ENCODE results near the gene PLIN5. TPM values are rescaled to one million over a fixed set of nuclear protein-coding genes. Genes with fewer than 3 reads are reported as not detected.
"Not testable (repeated sequence)": the region's sequence is repeated elsewhere in the genome, so short reads cannot be mapped to it uniquely, and the experiment has no call there.

The PLIN5 gene
- total RNA-seq, 1 donor from 2014 or later = 25.1 TPM

DNA sequence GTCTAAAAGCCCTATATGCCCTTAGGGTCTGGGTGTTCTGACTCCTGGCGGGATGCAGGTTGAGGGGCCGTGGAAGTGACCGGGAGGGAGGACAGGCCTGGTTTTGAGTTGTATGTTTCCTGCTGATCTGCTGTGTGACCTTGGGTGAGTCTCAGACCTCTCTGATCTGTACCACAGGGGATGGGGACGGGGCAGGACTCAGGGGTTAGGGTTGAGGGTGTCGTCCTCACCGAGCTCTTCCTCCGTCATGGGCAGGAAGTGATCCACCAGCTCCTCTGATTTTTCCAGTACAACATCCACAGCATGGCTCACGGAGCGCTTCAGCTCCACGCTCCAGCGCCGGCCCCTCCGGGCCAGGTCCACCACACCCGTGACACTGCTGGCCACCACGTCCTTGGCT lies 6.2 kb downstream of the PLIN5 start:
- intact Hi-C loops (cut with DNase I) = loop anchor here (5.0 kb wide), 1 partner anchor 262 kb away; no protein-coding TSS in a partner anchor
- no peak for DNase-seq (ENCODE audit: low spot score)

DNA sequence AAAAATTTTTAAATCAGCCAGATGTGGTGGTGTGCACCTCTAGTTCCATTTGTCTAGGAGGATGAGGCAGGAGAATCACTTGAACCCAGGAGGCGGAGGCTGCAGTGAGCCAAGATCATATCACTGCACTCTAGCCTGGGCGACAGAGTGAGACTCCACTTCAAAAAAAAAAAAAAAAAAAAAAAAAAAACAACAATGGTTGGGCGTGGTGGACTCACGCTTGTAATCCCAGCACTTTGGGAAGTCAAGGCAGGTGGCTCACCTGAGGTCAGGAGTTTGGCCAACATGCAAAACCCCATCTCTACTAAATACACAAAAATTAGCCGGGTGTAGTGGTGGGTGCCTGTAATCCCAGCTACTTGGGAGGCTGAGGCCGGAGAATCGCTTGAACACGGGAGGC lies 7.6 kb downstream of the PLIN5 start:
- intact Hi-C loops (cut with DNase I) = loop anchor here (5.0 kb wide), 1 partner anchor 260 kb away; no protein-coding TSS in a partner anchor
- not testable (repeated sequence) for DNase-seq (ENCODE audit: low spot score)

DNA sequence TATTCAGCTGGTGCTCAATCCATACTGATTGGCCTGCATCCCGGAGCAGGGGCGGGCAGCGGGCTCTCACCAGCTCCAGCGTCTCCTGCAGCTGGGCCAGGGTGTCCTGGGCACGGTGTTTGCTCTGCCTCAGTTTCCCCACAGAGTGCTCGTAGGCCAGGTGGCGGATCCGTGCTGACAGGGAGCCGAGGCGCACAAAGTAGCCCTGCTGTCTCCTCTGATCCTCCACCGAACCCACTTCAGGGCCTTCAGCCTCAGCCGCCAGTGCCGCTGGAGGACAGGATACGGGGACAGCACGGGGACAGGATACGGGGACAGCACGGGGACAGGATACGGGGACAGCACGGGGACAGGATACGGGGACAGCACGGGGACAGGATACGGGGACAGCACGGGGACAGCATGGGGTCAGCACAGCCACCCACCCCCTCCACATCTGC lies 9.4 kb downstream of the PLIN5 start:
- DNase-seq (ENCODE audit: low spot score) = no peak
- intact Hi-C loops (cut with DNase I) = loop anchor here (5.0 kb wide), 1 partner anchor 258 kb away; no protein-coding TSS in a partner anchor

DNA sequence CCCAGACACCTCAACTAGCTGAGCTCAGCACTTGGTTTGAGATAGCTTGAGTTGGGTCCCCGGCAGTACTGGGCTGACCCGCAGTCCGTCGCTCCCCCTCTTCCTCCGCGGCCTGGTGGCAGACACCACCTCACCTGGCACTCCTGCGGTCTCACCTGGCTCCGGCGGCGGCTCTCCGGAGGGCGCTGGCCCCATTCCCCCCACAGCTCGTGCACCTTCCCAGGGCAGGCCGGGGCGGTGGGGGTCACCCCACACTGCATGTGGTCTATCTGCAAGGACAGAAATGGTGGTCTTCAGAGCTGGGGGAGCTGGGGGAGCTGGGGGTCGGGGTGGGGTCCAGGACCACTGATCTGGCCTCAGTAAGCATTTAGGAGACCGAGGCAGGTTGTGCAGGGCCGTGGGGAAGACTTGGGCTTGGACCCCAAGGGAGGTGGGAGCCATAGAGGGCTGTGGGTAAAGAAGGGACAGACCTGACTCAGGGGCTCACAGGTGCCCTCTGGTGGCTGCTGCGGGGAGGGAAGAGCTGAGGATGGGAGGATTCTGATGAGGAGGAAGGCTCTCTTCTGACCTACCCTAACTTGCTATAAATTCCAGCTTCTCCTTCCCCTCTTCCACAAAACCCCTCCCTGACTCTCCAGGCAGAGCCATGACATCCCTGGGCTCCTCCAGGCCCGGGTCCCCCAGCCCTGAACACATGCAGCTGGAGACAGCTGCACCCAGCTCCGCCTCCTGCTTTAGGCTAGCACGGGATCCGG lies 10.0 kb downstream of the PLIN5 start:
- intact Hi-C loops (cut with DNase I) = loop anchor here (5.0 kb wide), 1 partner anchor 258 kb away; no protein-coding TSS in a partner anchor
- DNase-seq (ENCODE audit: low spot score) = no peak

DNA sequence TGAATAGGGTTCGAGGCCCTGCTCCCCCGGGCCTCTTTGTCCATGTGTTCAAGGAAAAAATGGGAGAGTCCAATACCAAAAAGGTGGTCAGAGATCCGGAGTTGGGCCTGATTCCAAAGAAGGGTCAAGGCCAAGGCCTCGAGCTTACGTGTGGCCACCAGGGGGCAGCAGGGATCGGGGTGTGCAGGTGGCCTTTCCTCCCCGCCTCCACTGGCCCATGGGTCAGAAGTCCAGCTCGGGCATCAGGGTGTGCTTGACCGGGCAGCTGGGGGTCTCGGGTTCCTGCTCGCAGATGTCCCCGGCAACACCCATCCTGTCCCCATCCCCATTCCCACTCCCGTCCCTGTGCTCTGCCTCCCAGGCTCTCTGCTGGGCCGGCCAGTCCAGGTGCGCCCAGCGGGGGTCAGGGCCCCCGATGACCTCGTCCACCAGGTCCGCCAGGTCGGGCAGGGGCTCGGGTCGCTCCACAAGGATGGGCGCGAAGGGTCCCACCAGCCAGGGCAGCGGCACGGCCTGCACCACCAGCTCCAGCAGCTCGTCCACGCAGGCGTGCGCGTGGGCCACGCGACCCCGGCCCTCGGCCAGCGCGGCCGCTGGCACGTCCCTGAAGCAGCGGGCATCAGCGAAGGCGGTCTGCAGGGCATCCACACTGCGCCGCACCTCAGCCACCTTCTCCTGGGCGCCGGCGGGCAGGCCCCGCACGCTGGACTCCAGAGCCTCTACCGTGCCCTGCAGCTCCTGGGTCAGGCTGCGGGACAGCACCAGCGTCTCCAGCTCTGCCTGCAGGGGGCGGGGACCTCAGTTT lies 11.5 kb downstream of the PLIN5 start:
- no peak for DNase-seq (ENCODE audit: low spot score)
- intact Hi-C loops (cut with DNase I) = no loop called here

DNA sequence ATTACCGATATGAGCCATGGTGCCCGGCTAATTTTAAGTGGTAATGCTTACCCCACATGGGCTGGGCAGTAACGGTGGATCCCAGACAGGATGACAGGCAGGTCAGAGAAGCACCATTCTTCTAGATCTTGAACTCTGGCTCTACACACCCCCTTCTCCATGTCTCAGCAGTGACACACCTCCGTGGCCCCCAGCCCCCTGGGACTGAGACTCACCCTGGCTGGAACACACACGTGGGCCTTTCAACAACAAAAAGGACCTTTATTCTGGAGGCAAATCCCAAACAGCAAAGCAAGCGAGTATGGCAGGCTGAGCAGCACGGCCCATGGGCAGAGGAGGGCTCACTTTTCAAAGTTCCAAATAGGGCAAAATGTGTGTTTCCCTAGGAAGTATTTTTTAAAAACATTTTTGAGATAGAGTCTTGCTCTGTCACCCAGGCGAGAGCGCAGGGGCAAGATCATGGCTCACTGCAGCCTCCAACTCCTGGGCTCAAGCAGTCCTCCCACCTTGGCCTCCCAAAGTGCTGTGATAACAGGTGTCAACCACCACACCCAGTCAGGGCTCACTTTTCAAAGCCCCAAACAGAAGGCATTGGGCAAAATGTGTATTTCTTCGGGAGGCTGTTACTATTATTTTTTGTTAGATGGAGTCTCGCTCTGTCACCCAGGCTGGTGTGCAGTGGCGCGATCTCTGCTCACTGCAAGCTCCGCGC lies 12.6 kb downstream of the PLIN5 start:
- intact Hi-C loops (cut with DNase I) = no loop called here
- no peak for DNase-seq (ENCODE audit: low spot score)

DNA sequence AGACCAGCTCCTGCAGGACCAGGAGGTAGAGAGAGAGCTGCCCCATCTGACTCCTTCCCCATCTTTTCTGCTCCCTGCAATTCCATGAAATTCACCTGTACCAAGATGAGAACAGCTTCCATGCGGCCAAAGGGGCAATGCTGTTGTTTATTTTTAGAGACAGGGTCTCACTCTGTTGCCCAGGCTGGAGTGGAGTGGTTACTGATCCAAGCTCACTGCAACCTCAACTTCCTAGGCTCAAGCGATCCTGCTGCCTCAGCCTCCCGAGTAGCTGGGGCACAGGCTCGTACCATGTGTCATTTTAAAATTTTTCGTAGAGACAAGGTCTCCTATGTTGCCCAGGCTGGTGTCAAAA lies 13.2 kb downstream of the PLIN5 start:
- intact Hi-C loops (cut with DNase I) = no loop called here
- DNase-seq (ENCODE audit: low spot score) = no peak

DNA sequence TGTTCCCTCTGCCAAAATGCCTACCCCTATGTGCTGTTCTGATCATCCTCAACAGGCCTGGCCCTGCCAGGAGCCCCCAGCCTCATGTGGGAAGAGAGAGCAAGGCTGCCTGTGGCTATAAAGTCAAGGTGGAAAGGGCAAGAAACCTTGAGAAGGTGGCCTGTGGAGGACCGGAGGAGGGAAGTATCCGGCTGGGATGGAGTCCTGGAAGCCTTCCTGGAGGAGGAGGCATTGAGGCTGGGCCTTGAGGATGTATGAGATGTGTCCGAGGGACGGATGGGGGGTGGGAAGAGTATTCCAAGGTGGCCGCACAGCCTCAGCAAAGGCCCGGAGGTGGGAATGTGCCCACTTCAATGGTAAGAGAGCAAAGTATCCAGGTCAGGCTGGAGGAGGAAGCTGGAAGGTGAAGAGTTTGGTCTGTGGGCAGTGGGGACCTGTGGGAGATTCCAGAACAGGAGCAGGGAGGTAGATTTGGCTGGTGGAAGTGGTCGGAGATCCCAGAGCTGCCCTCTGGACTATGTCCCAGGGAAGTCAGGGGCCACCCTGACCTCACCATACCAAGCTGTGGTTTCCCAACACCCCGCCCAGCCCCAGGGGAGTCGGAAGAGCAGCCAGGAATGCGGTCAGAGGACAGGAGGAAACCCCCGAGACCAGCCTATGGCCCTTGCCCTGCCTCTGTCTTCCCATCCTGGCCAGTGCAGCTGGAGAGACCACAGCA lies 13.7 kb downstream of the PLIN5 start:
- intact Hi-C loops (cut with DNase I) = no loop called here
- no peak for DNase-seq (ENCODE audit: low spot score)

DNA sequence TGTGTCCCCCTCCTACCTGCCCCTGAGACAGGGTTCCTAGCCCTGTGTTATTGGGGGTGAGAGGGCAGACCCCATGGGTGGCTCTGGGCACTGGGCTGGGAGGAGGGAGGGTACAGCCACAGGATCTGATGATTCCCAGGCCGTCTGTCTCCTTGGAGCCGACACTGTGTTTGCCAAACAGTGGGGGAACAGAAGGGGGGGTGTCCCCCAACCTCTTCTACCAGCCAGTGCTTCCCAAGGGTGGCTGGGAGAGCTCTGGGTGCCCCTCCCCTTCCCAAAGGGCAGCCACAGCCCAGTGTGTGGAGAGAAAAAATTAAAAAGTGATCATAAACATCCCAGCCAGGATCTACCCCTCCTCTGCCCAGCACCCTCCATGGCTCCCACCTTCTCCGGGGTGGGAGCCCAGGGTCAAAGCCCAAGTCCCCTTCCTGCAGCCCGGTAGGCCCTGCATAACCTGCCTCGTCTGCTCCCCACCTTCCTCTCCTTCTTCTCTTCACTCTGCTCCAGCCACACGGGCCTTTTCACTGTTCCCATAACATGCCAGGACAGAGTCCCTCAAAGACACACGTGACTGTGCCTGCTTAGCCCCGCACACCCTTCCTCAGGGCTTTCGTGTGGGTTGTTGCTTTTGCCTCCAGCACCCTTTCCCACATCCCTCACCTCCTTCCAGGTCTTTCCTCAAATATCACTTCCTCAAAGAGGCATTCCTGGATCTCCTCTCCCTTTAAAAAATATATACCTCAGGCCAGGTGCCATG lies 15.3 kb downstream of the PLIN5 start:
- DNase-seq (ENCODE audit: low spot score) = no peak
- intact Hi-C loops (cut with DNase I) = no loop called here

DNA sequence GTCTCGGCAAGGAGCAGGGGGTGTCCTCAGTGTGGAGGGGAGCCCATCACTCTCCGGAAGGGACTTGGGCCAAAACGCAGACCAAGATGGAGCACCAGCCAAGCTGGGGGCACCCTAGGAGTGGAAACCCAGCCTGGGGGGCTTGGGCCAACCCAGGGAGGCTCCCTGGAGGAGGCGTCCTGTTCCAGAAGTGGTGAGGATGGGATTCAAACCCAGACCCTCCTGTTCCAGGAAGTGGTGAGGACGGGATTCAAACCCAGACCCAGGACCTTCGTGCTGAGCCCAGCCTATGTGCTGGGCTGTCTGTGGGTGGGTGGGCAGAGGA lies 15.9 kb downstream of the PLIN5 start:
- intact Hi-C loops (cut with DNase I) = no loop called here
- no peak for DNase-seq (ENCODE audit: low spot score)

DNA sequence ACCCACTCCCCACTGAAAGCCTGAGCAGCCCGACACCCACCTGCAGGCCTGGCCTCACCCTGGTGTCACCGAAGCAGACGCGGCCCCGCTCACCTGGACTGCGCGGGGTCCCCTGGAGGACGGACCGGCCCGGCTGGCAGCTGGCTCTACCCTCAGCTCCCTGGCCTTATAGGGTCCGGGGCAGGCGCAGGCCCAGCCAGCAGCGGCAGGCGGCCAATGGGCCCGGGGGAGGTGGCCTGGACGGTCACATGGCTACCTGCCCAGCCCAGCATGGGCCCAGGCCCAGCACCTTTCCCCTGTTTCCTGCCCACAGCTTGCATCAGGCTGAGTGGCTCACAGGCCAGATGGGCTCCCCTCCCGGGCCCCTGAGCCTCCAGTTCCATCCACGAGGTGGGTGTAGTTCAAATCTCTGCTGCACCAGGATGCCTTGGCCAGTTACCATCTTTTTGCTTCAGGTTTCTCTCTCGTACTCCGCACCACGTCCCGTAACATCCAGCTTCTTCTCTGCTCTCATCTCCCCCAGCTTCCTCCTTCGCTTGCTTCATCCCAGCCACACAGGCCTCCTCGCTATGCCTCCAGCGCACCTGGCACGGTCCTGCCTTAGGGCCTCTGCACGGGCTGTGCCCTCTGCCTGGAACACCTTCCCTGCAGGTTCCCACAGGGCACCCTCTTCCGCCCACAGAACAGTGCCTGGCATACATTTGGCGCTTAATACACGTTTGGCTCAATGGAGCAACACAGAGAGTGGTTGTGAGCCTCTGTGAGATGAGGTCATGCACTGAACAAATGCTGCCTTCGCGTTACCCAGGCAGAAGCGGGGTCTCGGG lies 16.5 kb downstream of the PLIN5 start, which contains the start of gene PLIN4:
Gene PLIN4, minus strand, starts transcription at position 142 of the 827 bp plus-strand sequence. CDS start 214 bp downstream, outside the sequence.
- intact Hi-C loops (cut with DNase I) = no loop called here
- peak; percentile 90 for DNase-seq (ENCODE audit: low spot score)

DNA sequence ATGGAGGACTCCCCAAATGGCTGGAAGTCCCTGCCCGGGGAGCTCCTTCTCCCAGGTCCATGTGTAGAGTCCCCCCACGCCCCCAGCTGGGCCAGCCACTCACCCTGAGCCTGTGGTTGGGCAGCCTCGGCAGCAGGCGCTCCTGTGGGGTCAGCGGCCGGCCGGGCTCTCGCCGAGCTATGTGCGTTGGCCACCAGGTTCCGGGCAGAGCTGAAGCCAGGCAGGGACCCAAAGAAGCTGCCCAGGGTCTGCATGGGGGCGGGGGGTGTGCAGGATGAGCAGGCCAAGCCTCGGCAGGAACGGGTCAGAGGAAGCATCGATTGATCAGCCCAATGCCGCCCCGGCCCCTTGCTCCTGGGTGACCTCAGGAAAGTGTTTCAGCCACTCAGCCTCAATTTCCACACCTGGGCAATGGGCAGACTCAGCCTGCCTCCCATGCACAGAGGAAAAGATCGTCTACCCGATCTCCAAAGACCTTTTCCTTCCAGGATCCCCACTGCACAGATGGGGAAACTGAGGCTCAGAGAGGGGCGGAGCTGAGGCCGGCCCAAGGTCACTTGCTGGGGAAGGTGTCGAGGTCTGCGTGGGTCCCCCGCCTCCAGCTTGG lies 17.5 kb downstream of the PLIN5 start:
- intact Hi-C loops (cut with DNase I) = no loop called here
- DNase-seq (ENCODE audit: low spot score) = no peak

DNA sequence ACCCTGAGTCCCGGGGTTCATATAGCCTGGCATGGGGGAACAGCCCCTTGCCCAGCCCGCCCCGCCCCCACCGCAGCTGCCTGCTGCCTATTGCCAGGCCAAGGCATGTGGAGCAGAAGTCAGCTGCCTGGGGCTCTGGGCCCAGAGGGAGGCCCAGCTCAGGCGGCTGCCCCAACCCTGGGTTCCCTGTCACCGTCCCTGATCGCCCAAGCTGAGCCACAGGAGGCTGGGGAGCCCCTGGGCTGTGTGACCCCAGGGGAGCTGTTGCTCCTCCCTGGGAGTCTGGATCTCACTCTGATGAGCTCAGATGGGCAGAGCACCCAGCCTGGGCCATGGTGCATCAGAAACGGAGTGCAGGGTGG lies 18.1 kb downstream of the PLIN5 start:
- intact Hi-C loops (cut with DNase I) = no loop called here
- no peak for DNase-seq (ENCODE audit: low spot score)

DNA sequence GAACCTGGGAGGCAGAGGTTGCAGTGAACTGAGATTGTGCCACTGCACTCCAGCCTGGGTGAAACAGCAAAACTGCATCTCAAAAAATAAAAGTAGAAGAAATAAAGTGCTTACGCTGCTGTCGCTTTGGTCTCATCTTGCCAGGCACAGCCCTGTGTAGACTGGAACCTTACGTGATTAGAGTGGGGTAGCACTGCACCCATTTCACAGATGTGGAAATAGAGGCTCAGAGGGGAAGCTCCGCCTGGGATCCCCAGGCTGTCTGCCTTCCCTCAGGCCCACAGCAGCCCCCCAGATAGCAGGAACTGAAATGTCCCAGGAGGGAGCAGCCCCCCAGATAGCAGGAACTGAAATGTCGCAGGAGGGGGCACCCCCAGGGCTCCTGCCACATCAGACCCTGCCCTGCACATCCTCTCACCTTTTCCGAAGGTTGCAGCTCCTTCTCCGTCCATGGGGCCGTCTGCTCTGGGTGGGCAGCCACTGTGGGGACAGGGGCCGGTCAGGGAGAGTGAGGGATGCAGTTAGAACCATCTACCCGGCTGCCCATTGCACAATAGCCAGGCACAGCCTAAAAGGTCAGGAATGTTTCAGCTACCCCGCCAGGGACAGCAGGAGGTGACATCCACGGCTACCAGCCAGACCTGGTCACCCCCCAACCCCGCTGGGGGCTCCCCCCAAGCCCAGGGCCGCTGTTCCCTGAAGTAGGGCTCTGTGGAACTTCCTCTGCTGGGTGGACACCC lies 18.7 kb downstream of the PLIN5 start:
- no peak for DNase-seq (ENCODE audit: low spot score)
- intact Hi-C loops (cut with DNase I) = no loop called here

DNA sequence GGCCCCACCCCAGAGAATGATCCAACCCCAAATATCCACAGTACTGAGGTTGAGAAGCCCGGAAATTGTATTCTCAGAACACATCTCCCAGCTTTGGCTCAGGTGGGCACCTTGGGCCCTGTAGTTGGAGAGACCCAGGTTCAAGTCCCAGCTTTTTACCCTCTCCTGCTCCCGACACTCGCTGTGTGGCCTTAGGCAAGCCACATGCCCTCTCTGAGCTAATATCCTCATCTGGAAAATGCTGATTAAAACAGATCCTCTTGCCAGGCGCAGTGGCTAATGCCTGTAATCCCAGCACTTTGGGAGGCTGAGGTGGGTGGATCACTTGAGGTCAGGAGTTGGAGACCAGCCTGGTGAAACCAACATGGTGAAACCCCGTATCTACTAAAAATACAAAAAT lies 19.3 kb downstream of the PLIN5 start:
- intact Hi-C loops (cut with DNase I) = no loop called here

DNA sequence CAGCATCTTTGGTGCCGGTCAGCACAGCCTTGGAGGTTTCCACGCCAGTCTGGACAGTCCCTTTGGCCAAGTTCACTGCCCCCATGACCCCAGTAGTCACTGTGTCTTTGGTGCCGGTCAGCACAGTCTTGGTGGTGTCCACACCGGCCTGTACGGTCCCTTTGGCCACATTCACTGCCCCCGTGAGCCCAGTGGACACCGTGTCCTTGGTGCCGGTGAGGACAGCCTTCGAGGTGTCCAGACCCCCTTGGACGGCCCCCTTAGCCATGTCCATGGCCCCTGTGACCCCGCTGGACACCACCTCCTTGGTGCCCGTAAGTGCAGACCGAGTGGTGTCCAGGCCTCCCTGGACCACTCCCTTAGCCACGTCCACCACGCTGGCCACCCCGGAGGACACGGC lies 21.8 kb downstream of the PLIN5 start:
- DNase-seq (ENCODE audit: low spot score) = no peak
- intact Hi-C loops (cut with DNase I) = no loop called here

More for the DNA sequence above, 19.3 kb downstream of the PLIN5 start:
- no peak for DNase-seq (ENCODE audit: low spot score)

DNA sequence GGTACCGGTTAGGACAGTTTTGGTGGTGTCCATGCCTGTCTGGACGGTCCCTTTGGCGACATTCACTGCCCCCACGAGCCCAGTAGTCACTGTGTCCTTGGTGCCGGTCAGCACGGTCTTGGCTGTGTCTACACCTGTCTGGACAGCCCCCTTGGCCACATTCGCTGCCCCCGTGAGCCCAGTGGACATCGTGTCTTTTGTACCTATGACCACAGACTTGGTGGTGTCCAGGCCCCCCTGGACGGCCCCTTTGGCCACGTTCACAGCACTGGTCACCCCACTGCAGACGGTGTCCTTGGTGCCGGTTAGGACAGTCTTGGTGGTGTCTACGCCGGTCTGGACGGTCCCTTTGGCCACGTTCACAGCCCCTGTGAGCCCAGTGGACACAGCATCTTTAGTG lies 23.0 kb downstream of the PLIN5 start:
- intact Hi-C loops (cut with DNase I) = no loop called here
- no peak for DNase-seq (ENCODE audit: low spot score)

Data from cardiac septum (tissue), 1 donor.